HG03280 (cell line): ENCODE data around the gene DNAJC7.

ENCODE experiments used
- ATAC-seq: cut with Tn5 transposase; IDR thresholded peaks from one replicate; pipeline ENCODE4 v1.9.1; 2021; ENCODE audit warnings: mild to moderate bottlenecking, moderate library complexity; ENCODE audit not compliant: unreplicated experiment

Gene DNAJC7

DNA sequence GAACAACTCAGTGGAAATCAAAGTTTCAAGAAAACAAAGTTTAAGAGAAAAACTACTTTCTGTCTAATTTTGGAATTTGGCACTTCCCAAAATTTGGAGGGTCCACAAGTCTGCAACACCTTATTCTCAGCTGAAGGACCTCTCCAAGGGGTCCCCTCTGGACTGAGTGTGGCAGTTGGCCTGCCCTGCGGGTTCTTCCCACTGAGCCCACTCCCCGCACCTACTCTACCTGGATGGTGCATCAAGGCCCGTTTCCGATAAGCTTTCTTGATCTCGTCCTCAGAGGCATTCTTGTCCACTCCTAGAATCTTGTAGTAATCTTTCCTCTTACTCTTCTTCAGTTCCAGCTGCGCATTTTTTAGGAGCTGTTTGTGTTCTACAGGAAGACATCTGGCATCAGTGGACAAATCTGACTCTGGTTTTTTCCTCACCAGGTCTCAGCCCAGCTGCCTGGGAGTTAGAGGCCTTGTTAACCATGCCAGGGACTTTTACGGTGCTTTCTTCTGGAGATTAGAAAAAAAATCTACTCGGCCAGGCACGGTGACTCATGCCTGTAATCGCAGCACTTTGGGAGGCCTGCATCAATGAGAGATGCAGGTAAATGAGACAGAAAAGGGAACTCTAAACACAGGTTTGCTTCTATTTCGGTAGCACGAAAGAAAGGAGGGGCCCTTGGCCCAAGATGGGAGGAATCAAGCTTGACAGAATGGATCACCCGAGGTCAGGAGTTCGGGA is 35.0 kb downstream of the DNAJC7 start:
- no peak for ATAC-seq

DNA sequence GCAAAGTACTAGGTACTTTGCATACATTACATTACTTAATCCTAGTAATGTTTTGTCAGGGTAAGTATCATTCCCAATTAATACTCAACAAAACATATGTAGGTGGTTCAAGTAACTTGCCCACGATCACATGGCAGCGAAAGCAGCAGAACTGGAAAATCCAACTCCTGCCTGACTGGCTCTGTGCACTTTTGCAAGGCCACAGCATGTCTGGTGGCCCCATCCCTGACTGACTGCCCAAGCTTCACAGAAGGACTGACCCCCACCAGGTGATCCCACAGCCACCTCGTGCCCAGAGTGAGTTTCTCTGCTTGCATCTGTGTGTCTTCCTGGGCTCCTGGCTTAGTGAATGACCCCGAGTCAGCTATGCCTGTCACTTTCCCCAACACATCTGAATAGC is 39.2 kb downstream of the DNAJC7 start:
- ATAC-seq: no peak

GRCh38 chr17:41976142-41976768 is 41.0 kb downstream of the DNAJC7 start:
- ATAC-seq: no peak

DNA sequence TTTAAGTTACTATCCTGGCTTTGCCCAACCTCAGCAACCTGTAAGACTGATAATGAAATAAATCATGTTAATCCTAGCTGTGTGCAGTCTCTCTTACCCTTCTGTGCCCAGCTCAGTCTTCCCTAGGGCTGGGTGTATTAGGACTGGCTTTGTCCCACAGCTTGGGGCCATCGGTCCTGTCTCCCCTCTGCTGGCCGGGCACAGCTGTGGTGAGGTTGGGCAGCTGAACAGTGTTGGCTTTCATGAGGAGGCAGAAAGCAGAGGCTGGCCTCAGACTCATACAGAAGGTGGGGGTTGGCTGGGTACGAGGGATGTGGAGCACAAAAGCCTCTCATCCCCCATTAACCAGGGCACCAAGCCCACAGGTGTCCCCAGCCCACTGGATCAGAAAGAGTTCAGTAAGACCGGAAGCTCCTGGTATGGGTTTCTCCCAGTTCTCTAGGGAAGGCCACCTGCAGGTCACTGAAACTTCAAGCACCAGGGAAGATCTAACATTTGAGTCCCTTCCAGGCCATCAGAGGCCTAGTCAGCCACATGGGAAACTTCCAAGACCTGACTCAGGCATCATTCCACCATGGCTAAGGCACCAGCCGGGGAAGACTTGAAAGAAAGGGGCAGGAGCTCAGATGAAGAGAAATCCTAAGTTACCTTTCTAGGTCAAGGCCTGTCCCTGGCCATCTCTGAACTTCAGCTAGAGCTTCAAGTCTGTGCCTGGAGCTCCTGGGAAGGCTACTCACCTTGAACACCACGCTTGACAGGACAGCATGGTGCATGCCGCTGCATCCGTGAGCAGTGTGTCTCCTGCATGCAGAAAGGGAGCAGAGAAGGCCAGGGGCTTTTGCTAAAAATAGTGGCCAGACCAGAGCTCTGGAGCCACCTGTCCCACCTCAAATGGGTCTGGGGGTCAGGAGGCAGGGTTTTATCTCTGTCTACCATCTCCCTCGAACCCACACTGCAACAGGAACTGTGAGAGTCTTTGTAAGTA is 41.8 kb downstream of the DNAJC7 start:
- no peak for ATAC-seq

GRCh38 chr17:41974658-41975057 is 42.6 kb downstream of the DNAJC7 start:
- ATAC-seq: no peak

DNA sequence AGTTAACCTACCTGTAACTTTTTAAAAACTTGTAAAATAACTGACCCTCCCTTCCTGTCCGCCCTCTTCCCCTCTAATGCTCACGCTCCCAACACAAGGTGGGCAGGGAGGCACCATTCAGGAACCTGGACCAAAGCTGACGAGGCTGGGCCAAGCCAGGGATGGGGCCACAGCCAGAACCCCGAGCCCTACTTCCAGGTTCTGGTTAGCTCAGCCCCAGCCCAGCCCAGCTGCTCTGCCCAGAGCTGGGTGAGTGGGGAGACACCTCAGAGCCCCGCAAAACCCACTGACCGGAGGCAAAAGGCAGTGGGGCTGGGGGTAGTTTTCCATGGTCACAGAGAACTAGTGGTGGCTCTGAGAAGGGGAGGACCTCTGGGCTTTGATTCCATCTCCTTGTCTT is 43.2 kb downstream of the DNAJC7 start:
- ATAC-seq: no peak

GRCh38 chr17:41973408-41973811 is 43.8 kb downstream of the DNAJC7 start:
- no peak for ATAC-seq

GRCh38 chr17:41972571-41973407 is 44.5 kb downstream of the DNAJC7 start:
- ATAC-seq: no peak

GRCh38 chr17:41971721-41972523 is 45.3 kb downstream of the DNAJC7 start:
- ATAC-seq: no peak

- ATAC-seq: no peak
Observed at GRCh38 chr17:41970901-41971331, 46.3 kb downstream of the DNAJC7 start.

GRCh38 chr17:41968676-41969075 is 48.6 kb downstream of the DNAJC7 start:
- ATAC-seq: no peak

DNA sequence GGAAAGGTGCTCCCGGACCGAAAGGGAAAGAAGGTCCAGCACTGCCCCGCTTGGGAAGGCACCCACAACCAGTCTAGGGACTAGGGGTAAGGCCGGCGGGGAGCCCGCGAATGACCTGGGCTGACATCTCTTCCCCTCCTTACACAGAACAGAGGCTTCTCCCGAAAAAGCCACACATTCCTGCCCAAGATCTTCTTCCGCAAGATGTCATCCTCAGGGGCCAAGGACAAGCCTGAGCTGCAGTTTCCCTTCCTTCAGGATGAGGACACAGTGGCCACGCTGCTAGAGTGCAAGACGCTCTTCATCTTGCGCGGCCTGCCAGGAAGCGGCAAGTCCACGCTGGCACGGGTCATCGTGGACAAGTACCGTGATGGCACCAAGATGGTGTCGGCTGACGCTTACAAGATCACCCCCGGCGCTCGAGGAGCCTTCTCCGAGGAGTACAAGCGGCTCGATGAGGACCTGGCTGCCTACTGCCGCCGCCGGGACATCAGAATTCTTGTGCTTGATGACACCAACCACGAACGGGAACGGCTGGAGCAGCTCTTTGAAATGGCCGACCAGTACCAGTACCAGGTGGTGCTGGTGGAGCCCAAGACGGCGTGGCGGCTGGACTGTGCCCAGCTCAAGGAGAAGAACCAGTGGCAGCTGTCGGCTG is 49.2 kb downstream of the DNAJC7 start:
- no peak for ATAC-seq

DNA sequence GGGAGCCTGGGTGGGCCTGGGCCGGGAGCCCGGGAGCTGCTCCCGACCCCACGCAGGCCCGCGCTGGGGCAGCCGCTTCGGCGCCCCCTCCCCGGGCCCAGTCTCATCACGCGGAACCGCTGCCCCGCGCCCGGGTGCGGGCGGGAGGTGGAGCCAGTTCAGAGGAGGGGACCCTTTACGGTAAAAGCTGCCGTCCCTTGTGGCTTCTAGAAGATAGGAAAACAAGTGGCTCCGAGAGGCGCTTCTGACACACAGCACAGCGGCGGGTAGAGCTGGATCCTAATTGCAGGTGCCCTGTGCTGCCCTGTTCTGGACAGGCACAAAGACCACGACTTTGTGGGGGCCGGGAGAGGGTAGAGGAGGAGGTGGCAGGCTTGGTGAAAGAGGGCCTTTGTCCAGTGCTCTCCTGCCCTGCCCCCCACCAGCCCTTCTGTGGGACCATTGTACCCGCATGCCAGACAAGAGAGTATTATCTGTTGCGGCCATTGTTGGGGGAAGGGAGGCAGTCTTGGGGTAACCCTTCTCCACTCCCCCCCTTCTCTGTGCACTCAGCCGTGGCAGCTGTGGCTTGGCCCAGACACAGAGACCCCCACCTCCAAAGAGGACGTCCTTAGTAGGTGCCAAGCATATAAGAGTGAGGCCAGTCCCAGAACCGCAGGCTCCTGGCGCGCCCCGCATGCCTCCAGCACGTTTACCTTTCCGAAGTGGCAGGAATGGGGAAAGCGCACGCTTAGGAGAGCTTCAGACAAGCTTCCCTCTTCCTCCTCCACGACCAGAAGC is 49.9 kb downstream of the DNAJC7 start:
- no peak for ATAC-seq

DNA sequence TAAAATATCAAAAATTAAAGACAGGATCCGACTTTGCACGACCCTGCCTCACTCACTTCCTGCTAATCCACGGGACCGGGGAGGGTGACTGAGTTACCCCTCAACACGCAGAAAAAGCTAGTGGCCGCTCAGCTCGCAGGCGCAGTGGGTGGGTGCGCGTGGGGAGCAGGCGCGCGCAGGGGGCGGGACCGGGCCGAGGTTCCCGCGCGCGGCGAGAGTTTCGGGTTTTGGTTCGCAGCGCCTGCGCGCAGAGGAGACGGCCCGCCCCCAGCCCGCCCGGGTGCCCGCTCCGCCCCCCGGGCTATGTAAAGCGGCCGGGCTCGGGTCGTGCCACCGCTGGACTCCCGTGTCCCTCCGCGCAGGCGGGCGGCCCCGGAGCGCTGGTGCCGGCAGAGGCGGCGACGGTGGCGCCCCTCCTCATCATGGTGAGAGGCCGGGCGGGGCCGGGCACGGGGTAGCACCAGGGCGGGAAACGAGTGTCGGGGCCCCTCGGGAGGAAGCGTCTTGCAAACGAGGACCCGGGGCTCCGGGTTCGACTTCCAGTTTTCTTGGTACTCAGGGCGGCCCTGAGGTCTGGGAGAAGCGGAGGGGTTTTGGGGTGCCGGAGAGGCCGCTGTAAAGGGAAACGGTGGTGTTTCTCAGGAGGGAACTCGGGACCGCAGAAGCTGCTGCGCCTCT is 50.6 kb downstream of the DNAJC7 start, which contains the start of gene CNP:
Gene CNP (plus strand): TSS at position 333 of the 678 bp plus-strand sequence. CDS start 90 bp downstream, at position 423.
- peak; percentile 79 for ATAC-seq

- ATAC-seq: no peak
Observed at GRCh38 chr17:41965694-41966462, 51.4 kb downstream of the DNAJC7 start.

GRCh38 chr17:41962768-41963434 is 54.3 kb downstream of the DNAJC7 start:
- no peak for ATAC-seq
